Adipocyte (in vitro differentiated cells): ENCODE results near the gene PLPPR1.

Source experiments
- DNase-seq: peaks from one replicate; pipeline ENCODE4 v3.0.0-alpha.2; 2015; ENCODE audit warnings: low read depth
- H3K27me3 ChIP-seq: replicated peaks from 2 replicates; pipeline ENCODE4 v1.7.0; 2013; ENCODE audit warnings: mild to moderate bottlenecking, low read length, moderate library complexity; ENCODE audit not compliant: control insufficient read depth, insufficient read depth
- H3K36me3 ChIP-seq: 2 replicates; pipeline ENCODE4 v1.7.0; 2013; ENCODE audit warnings: low read length, mild to moderate bottlenecking, moderate library complexity; ENCODE audit not compliant: control insufficient read depth, insufficient read depth, severe bottlenecking
- H3K4me1 ChIP-seq: 2 replicates; pipeline ENCODE4 v1.7.0; 2013; ENCODE audit warnings: mild to moderate bottlenecking, low read length, moderate library complexity; ENCODE audit not compliant: control insufficient read depth, insufficient read depth
- H3K4me3 ChIP-seq: 2 replicates; pipeline ENCODE4 v1.7.0; 2013; ENCODE audit warnings: mild to moderate bottlenecking, low read length, moderate library complexity
- H3K9ac ChIP-seq: 2 replicates; pipeline ENCODE4 v1.7.0; 2013; ENCODE audit warnings: mild to moderate bottlenecking, low read length, moderate library complexity
- H3K9me3 ChIP-seq: 2 replicates; pipeline ENCODE4 v1.7.0; 2013; ENCODE audit warnings: mild to moderate bottlenecking, low read length, moderate library complexity; ENCODE audit not compliant: control insufficient read depth

The PLPPR1 gene

DNA sequence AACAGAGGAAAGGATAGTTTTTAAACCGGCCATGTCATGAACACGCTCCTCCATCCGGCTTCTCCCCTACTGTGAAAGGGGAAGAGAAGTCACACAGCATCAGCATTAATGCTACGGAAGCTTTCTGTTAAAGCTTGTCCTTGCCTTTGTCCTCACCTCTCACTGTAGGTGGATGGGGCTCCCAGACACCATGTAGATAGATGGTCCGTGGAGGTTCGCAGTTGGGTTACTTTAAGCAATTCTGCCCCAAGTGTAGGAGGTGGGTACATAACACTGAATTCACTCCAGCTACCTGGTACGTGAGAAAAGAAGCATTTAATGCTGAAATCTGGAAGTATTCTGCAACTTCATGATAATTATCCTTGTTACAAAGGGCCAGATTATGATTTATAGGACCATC lies 190.5 kb downstream of the PLPPR1 start:
- Histone ChIP-seq H3K27me3 (peaks cover 3% of the 10 kb centered on the region), H3K9me3 (no peaks in the 10 kb centered on the region), H3K9ac (no peak overlapping the region), H3K36me3 (no peaks in the 10 kb centered on the region), H3K4me1 (no peaks in the 10 kb centered on the region), H3K4me3 (no peak overlapping the region)
- DNase-seq, result no peak

DNA sequence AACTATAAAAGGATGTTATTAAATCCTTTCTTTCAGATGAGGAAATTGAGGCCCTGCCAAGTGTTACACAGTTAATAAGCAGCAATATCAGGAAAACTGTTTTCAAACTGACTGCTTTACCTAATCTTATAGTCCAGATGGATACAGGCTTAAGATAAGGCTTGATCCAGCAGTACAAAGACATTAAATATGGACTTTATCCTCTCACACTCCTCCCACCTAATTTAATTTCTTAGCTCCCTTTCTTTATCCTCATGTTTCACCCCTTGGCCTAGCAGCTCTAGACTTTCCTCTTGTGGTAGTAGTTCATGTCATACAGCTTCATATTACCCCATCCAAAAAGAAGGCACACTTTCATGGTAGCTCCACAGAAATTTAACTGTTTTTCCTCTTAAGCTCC lies 191.8 kb downstream of the PLPPR1 start:
- Histone ChIP-seq H3K4me1 (no peaks in the 10 kb centered on the region), H3K27me3 (peaks cover 3% of the 10 kb centered on the region), H3K9ac (no peak overlapping the region), H3K9me3 (no peaks in the 10 kb centered on the region), H3K4me3 (no peak overlapping the region), H3K36me3 (no peaks in the 10 kb centered on the region)
- no peak for DNase-seq

DNA sequence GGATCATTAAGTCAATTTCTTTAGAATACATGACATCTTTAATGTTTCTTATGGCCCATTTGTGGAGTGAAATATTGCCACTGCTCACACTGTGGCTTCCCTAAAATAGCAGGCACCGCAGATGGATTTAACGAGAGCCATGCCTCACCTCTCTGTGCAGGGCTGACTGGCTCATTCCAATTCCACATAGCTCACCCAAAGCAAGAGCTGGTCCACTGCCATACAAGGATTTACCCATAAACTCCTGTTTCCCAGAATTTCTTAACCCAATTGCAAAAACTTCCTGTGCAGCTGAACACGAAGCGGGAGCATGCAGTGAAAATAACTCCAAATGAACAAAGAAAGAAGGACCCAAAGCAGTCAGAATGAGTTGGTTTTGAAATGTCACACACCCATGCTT lies 196.7 kb downstream of the PLPPR1 start:
- no peak for DNase-seq
- Histone ChIP-seq H3K9me3 (peaks cover 5% of the 10 kb centered on the region), H3K4me3 (no peak overlapping the region), H3K36me3 (no peaks in the 10 kb centered on the region), H3K9ac (no peak overlapping the region), H3K27me3 (peaks cover 3% of the 10 kb centered on the region), H3K4me1 (no peaks in the 10 kb centered on the region)

DNA sequence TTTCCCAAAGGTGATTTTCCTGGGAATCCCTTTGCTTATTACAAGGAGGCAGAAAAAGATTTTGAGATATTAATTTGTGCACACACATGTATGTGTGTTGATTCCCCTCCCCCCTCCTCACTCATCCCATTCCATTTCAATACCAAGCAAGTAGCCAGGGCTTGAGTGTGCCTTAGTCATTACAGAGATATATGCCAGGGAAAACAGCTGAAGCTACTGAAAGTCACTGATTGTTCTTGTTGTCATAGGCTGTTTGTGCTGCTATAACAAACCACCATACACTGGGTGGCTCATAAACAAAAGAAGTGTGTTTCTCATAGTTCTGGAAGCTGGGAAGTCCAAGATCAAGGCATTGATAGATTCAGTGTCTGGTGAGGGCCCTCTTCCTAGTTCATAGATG lies 197.6 kb downstream of the PLPPR1 start:
- no peak overlapping the region for H3K9ac ChIP-seq

GRCh38 chr9:101226803-101227202 lies 198.3 kb downstream of the PLPPR1 start:
- Histone ChIP-seq H3K4me3 (no peak overlapping the region), H3K9me3 (peaks cover 5% of the 10 kb centered on the region), H3K4me1 (no peaks in the 10 kb centered on the region), H3K9ac (no peak overlapping the region), H3K36me3 (no peaks in the 10 kb centered on the region), H3K27me3 (peaks cover 3% of the 10 kb centered on the region)
- DNase-seq, result no peak

More for the DNA sequence above, 197.6 kb downstream of the PLPPR1 start:
- Histone ChIP-seq H3K9me3 (peaks cover 5% of the 10 kb centered on the region), H3K4me3 (no peak overlapping the region), H3K4me1 (no peaks in the 10 kb centered on the region), H3K36me3 (no peaks in the 10 kb centered on the region), H3K27me3 (peaks cover 3% of the 10 kb centered on the region)
- DNase-seq, result no peak

DNA sequence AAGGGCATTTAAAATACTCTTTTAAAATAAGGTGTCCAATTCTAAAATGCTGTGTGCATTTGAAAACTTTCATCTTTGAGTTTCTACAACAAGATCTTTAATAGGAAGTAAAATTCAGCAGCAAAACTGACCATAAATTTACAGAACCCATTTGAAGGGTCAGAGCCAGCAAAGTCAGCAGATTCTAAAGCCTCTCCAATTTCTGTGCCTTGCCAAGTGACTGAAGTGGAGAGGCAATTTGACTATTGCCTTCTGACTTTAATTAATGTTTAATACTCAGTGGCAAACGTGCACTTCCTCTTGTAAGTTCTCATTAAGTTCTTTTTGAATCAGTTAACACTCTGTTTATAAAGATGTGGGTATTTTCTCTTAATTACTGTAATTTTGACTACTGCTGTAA lies 201.1 kb downstream of the PLPPR1 start:
- no peak overlapping the region for H3K9ac ChIP-seq
- H3K9me3 ChIP-seq, result peaks cover 5% of the 10 kb centered on the region
- no peak for DNase-seq
- no peaks in the 10 kb centered on the region for H3K36me3 ChIP-seq
- H3K4me1 ChIP-seq, result no peaks in the 10 kb centered on the region
- no peaks in the 10 kb centered on the region for H3K27me3 ChIP-seq
- no peak overlapping the region for H3K4me3 ChIP-seq

DNA sequence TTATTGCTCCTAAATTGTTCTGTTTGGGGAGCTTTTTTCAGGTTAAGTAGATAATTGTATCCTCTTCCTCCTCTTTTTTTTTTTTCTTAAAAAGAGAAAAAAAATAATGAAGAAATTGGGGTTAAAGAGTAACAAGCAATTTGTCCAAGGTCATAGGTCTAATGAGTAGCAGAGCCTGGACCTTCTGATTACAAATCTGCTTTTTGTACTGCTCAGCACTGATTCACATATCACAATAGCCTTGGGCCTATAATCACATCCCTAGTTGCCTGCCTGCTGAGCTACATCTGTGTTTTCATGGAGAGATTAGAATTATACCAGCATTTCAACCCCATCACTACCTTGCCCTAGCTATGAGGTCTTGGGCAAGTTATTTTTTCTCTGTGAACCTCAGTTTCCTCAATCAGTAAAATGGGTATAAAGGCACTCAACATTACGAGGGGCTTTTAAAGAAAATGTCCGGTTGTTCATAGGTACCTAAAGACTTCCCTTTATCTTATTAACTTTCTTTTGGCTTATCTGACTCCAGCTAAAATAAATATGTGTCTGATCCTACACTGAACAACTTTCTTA lies 204.0 kb downstream of the PLPPR1 start:
- no peaks in the 10 kb centered on the region for H3K27me3 ChIP-seq
- no peak overlapping the region for H3K9ac ChIP-seq
- no peaks in the 10 kb centered on the region for H3K36me3 ChIP-seq
- H3K9me3 ChIP-seq, result no peaks in the 10 kb centered on the region
- H3K4me1 ChIP-seq, result no peaks in the 10 kb centered on the region
- DNase-seq, result no peak
- H3K4me3 ChIP-seq, result no peak overlapping the region

- no peak overlapping the region for H3K9ac ChIP-seq
- no peak overlapping the region for H3K4me3 ChIP-seq
- peaks cover 4% of the 10 kb centered on the region for H3K9me3 ChIP-seq
- peak; percentile 61 for DNase-seq
- H3K4me1 ChIP-seq, result no peaks in the 10 kb centered on the region
- no peaks in the 10 kb centered on the region for H3K36me3 ChIP-seq
- no peaks in the 10 kb centered on the region for H3K27me3 ChIP-seq
These were observed 206.8 kb downstream of the PLPPR1 start for GRCh38 chr9:101235105-101235866.

DNA sequence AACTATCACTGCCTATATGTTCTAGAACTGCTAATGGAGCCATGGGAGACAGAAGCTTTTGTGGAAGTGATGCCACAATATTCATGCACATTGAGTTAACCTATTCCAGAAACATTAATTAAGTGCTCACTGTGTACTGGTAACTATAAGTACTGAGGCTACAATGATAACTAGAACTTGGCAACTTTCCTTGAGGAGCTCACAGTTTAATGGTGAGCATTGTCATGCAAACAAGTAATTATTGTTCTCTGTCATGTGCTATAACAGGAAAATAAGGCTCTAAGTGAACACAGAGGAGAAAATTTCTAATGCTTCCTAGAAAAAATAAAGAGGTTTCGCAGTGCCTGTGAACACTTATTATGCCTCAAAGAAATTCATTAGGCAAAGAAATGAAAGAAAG lies 214.1 kb downstream of the PLPPR1 start:
- H3K9me3 ChIP-seq, result peaks cover 5% of the 10 kb centered on the region
- H3K36me3 ChIP-seq, result no peaks in the 10 kb centered on the region
- DNase-seq, result no peak
- no peak overlapping the region for H3K9ac ChIP-seq
- H3K4me1 ChIP-seq, result no peaks in the 10 kb centered on the region
- H3K27me3 ChIP-seq, result no peaks in the 10 kb centered on the region
- no peak overlapping the region for H3K4me3 ChIP-seq

DNA sequence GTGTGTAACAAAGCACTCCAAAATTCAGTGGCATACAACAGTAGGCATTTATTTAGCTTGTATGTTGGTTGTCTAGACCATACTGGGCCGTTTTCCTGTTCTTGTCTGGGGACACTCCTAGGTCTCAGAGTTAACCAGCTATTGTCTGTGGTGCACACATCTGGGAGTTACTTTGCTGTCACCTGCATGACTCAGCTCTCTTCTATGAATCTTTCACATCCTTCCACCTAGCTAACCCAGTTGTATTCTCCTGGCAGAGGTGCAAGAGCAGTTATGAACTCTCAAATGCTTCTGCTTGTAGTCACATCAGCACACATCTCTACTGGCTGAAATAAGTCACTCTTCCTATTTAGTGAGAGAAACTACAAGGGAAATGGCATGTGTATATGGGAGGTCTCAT lies 218.2 kb downstream of the PLPPR1 start:
- H3K9ac ChIP-seq, result no peak overlapping the region
- H3K36me3 ChIP-seq, result no peaks in the 10 kb centered on the region
- no peaks in the 10 kb centered on the region for H3K4me1 ChIP-seq
- no peak for DNase-seq
- H3K27me3 ChIP-seq, result no peaks in the 10 kb centered on the region
- no peaks in the 10 kb centered on the region for H3K9me3 ChIP-seq
- H3K4me3 ChIP-seq, result no peak overlapping the region

DNA sequence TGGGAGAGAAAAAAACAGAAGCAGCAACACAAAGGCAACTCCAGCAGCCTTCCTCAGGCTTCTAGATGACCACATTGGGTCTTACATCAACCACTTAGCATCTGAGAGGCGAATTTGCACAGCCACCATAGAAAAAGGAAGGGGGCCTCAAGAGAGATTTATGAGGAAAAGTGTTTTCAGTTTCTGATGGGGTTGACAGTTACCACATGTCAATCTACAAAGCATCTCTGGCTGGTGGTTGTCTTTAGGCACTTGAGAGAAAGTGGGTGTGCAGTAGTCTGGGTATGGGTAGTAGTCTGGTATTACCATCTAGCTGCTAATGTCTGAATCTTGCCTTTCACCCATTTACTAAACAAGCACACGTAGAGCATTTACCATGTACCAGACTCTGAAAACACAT lies 218.8 kb downstream of the PLPPR1 start:
- Histone ChIP-seq H3K27me3 (no peaks in the 10 kb centered on the region), H3K4me3 (no peak overlapping the region), H3K9me3 (no peaks in the 10 kb centered on the region), H3K9ac (no peak overlapping the region), H3K4me1 (no peaks in the 10 kb centered on the region), H3K36me3 (no peaks in the 10 kb centered on the region)
- DNase-seq, result no peak
